ENCODE results near the gene PON2.
A peak's percentile ranks its signal among the peaks of the same experiment; 100 is the strongest.
"Not testable (repeated sequence)": the region's sequence is repeated elsewhere in the genome, so short reads cannot be mapped to it uniquely, and the experiment has no call there.

PON2 gene

GRCh38 chr7:95397381-95397780 is 37.4 kb downstream of the PON2 start:
- H3K27me3 ChIP-seq (replicated peaks; ENCODE audit: control insufficient read depth, insufficient read depth, low read length): peaks cover 7% of the 10 kb centered on the region
- no peak for DNase-seq (ENCODE audit: low read depth)
- no peaks in the 10 kb centered on the region for H3K4me1 ChIP-seq (ENCODE audit: control insufficient read depth, insufficient read depth, low read length)

DNA sequence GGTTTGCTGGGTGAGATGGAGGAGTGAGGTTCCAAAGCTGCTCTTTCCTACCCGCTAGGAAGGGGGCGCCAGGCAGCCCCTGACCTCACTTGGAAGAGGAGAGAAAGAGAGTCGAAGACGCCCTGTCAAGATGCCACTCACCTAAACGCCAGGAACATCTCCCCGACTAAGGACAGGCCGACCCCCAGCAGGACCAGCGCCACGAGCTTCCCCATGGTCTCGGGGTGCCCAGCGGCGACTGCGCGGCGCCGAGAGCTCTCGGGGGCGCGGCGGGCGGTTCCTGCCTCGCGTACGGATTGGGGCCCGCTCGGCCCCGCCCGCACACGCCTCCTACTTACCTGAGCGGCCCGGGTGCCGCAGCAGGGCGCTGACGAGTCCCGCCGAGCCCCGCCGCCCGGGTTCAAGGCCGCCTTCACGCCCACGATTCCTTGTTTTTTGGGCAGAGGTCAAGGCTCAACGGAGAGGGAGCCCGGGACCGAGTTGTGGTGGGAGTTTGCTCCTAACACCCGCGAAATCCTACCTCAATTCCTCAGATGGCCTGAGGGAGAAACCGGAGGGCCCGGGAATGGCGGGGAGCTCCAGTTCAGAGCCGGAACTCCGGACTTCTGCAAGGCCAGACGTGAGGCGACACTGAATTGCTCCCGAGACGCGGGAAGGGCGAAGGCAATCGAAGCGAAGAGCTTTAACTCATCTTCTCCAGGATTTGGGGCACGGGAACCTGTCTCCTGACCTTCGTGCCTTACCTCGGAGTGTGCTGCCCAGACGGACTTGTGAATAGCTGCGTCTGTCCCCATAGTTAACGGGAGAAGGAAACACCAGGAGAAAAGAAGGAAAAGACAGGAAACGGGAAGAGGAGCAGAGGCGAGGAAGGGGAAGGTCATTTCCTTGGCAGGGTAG is 38.4 kb downstream of the PON2 start, which contains the start of gene PON3:
PON3 (minus strand) TSS at position 240 of the 897 bp plus-strand sequence; CDS start at position 215, 25 bp downstream.
- H3K27me3 ChIP-seq (replicated peaks; ENCODE audit: control insufficient read depth, insufficient read depth, low read length): peaks cover 7% of the 10 kb centered on the region
- H3K4me3 ChIP-seq (ENCODE audit: low read length): peak within 1 kb of the TSS; percentile 76
- H3K36me3 ChIP-seq (ENCODE audit: control insufficient read depth, insufficient read depth, low read length, severe bottlenecking): no peaks in the 10 kb centered on the region
- no peak for DNase-seq (ENCODE audit: low read depth)
- H3K9ac ChIP-seq (ENCODE audit: low read length): peak within 1 kb of the TSS; percentile 59
- H3K4me1 ChIP-seq (ENCODE audit: control insufficient read depth, insufficient read depth, low read length): peaks cover 5% of the 10 kb centered on the region
- H3K9me3 ChIP-seq (ENCODE audit: control insufficient read depth, low read length): no peaks in the 10 kb centered on the region

More at GRCh38 chr7:95397381-95397780, 37.4 kb downstream of the PON2 start:
- no peaks in the 10 kb centered on the region for H3K36me3 ChIP-seq (ENCODE audit: control insufficient read depth, insufficient read depth, low read length, severe bottlenecking)
- H3K9me3 ChIP-seq (ENCODE audit: control insufficient read depth, low read length): no peaks in the 10 kb centered on the region
- no peak overlapping the region for H3K4me3 ChIP-seq (ENCODE audit: low read length)
- no peak overlapping the region for H3K9ac ChIP-seq (ENCODE audit: low read length)

DNA sequence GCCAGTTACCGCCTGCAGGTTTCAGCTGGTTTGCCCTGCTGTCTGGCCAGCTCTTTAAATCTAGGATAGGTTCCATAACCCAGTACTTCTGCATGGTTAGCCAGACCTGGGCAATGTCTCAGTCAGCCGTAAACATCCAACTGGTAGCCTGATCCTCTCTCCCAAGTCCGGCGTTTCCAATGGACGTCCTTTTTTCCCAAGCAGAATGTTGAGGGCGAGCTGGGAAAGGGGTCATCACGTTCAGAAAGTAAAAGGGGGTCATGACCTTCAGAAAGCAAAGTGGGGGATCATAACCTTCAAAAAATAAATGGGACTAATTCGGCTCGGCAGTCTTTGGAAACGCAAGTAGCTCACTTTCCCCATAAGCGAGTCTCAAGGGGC is 39.1 kb downstream of the PON2 start:
- peaks cover 7% of the 10 kb centered on the region for H3K27me3 ChIP-seq (replicated peaks; ENCODE audit: control insufficient read depth, insufficient read depth, low read length)
- no peak overlapping the region for H3K4me3 ChIP-seq (ENCODE audit: low read length)
- peaks cover 5% of the 10 kb centered on the region for H3K4me1 ChIP-seq (ENCODE audit: control insufficient read depth, insufficient read depth, low read length)
- no peaks in the 10 kb centered on the region for H3K9me3 ChIP-seq (ENCODE audit: control insufficient read depth, low read length)
- H3K36me3 ChIP-seq (ENCODE audit: control insufficient read depth, insufficient read depth, low read length, severe bottlenecking): no peaks in the 10 kb centered on the region
- DNase-seq (ENCODE audit: low read depth): no peak
- no peak overlapping the region for H3K9ac ChIP-seq (ENCODE audit: low read length)

DNA sequence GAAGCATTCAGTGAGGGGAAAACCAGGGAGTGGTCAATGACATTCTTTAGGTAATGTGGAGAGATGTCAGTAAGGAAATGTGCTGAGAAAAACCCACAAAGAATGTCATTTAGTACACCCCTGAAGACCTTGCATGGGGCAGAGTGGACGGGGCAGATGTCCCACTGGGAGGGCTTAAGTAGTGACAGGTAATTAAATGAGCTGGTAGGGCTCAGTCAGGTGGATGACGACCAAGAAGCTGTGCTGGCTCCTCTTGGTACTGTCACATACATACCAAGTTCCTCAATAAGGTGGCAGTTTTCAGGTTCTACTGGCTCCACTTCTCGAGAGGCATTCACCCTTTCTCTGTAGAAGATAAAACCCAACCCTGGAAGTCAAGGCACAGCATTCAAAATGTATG is 40.5 kb downstream of the PON2 start:
- Histone ChIP-seq H3K9me3 (ENCODE audit: control insufficient read depth, low read length) (no peaks in the 10 kb centered on the region), H3K4me3 (ENCODE audit: low read length) (no peak overlapping the region), H3K36me3 (ENCODE audit: control insufficient read depth, insufficient read depth, low read length, severe bottlenecking) (no peaks in the 10 kb centered on the region), H3K4me1 (ENCODE audit: control insufficient read depth, insufficient read depth, low read length) (peaks cover 5% of the 10 kb centered on the region), H3K9ac (ENCODE audit: low read length) (no peak overlapping the region), H3K27me3 (replicated peaks; ENCODE audit: control insufficient read depth, insufficient read depth, low read length) (peaks cover 7% of the 10 kb centered on the region)
- DNase-seq (ENCODE audit: low read depth): no peak

- H3K9ac ChIP-seq (ENCODE audit: low read length): no peak overlapping the region
- no peak overlapping the region for H3K4me3 ChIP-seq (ENCODE audit: low read length)
- H3K27me3 ChIP-seq (replicated peaks; ENCODE audit: control insufficient read depth, insufficient read depth, low read length): peaks cover 2% of the 10 kb centered on the region
- no peak for DNase-seq (ENCODE audit: low read depth)
- no peaks in the 10 kb centered on the region for H3K9me3 ChIP-seq (ENCODE audit: control insufficient read depth, low read length)
- no peaks in the 10 kb centered on the region for H3K36me3 ChIP-seq (ENCODE audit: control insufficient read depth, insufficient read depth, low read length, severe bottlenecking)
- H3K4me1 ChIP-seq (ENCODE audit: control insufficient read depth, insufficient read depth, low read length): peaks cover 5% of the 10 kb centered on the region
Measured at GRCh38 chr7:95391761-95392160, 43.1 kb downstream of the PON2 start.

GRCh38 chr7:95389516-95389915 is 45.3 kb downstream of the PON2 start:
- Histone ChIP-seq H3K36me3 (ENCODE audit: control insufficient read depth, insufficient read depth, low read length, severe bottlenecking) (no peaks in the 10 kb centered on the region), H3K9ac (ENCODE audit: low read length) (no peak overlapping the region), H3K4me3 (ENCODE audit: low read length) (no peak overlapping the region), H3K4me1 (ENCODE audit: control insufficient read depth, insufficient read depth, low read length) (peaks cover 5% of the 10 kb centered on the region), H3K27me3 (replicated peaks; ENCODE audit: control insufficient read depth, insufficient read depth, low read length) (no peaks in the 10 kb centered on the region), H3K9me3 (ENCODE audit: control insufficient read depth, low read length) (no peaks in the 10 kb centered on the region)
- DNase-seq (ENCODE audit: low read depth): no peak

DNA sequence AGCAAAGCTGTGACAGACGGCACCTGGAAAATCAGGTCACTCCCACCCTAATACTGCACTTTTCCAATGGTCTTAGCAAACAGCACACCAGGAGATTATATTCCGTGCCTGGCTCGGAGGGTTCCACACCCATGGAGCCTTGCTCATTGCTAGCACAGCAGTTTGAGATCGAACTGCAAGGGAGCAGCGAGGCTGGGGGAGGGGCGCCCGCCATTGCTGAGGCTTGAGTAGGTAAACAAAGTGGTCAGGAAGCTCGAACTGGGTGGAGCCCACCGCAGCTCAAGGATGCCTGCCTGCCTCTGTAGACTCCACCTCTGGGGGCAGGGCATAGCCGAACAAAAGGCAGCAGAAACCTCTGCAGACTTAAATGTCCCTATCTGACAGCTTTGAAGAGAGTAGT is 55.4 kb downstream of the PON2 start:
- not testable (repeated sequence) for H3K9me3 ChIP-seq (ENCODE audit: control insufficient read depth, low read length); H3K27me3 ChIP-seq (replicated peaks; ENCODE audit: control insufficient read depth, insufficient read depth, low read length); H3K36me3 ChIP-seq (ENCODE audit: control insufficient read depth, insufficient read depth, low read length, severe bottlenecking); H3K9ac ChIP-seq (ENCODE audit: low read length); H3K4me3 ChIP-seq (ENCODE audit: low read length); H3K4me1 ChIP-seq (ENCODE audit: control insufficient read depth, insufficient read depth, low read length); DNase-seq (ENCODE audit: low read depth)

GRCh38 chr7:95376632-95377400 is 58.0 kb downstream of the PON2 start:
- H3K9ac ChIP-seq (ENCODE audit: low read length): no peak overlapping the region
- H3K4me1 ChIP-seq (ENCODE audit: control insufficient read depth, insufficient read depth, low read length): no peaks in the 10 kb centered on the region
- H3K4me3 ChIP-seq (ENCODE audit: low read length): no peak overlapping the region
- H3K36me3 ChIP-seq (ENCODE audit: control insufficient read depth, insufficient read depth, low read length, severe bottlenecking): no peaks in the 10 kb centered on the region
- H3K9me3 ChIP-seq (ENCODE audit: control insufficient read depth, low read length): peaks cover 6% of the 10 kb centered on the region
- H3K27me3 ChIP-seq (replicated peaks; ENCODE audit: control insufficient read depth, insufficient read depth, low read length): no peaks in the 10 kb centered on the region
- no peak for DNase-seq (ENCODE audit: low read depth)

GRCh38 chr7:95375591-95376257 is 59.1 kb downstream of the PON2 start:
- Histone ChIP-seq H3K27me3 (replicated peaks; ENCODE audit: control insufficient read depth, insufficient read depth, low read length) (no peaks in the 10 kb centered on the region), H3K4me1 (ENCODE audit: control insufficient read depth, insufficient read depth, low read length) (no peaks in the 10 kb centered on the region), H3K9ac (ENCODE audit: low read length) (no peak overlapping the region), H3K36me3 (ENCODE audit: control insufficient read depth, insufficient read depth, low read length, severe bottlenecking) (no peaks in the 10 kb centered on the region), H3K9me3 (ENCODE audit: control insufficient read depth, low read length) (peaks cover 6% of the 10 kb centered on the region), H3K4me3 (ENCODE audit: low read length) (no peak overlapping the region)
- DNase-seq (ENCODE audit: low read depth): no peak

DNA sequence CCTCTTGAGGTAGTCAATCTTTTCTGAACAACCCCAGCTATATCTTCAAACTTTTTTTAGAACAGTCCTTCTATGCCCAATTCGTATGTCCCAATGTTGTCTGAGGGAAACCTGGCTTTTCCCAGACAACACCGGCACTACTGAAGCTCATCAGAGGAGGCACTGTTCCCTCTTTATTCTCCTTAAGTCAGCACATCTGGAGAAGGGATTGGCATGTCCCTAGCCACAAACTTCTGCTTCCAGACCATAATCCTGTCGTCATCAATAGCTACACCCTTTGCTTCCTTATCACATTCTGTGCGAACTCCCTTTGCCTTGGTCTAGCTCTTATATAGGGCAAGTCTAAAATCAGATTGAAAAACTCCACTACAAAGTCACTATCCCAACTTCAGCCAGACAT is 61.5 kb downstream of the PON2 start:
- Histone ChIP-seq H3K4me3 (ENCODE audit: low read length) (no peak overlapping the region), H3K9me3 (ENCODE audit: control insufficient read depth, low read length) (peaks cover 6% of the 10 kb centered on the region), H3K36me3 (ENCODE audit: control insufficient read depth, insufficient read depth, low read length, severe bottlenecking) (no peaks in the 10 kb centered on the region), H3K4me1 (ENCODE audit: control insufficient read depth, insufficient read depth, low read length) (no peaks in the 10 kb centered on the region), H3K9ac (ENCODE audit: low read length) (no peak overlapping the region), H3K27me3 (replicated peaks; ENCODE audit: control insufficient read depth, insufficient read depth, low read length) (no peaks in the 10 kb centered on the region)
- no peak for DNase-seq (ENCODE audit: low read depth)

GRCh38 chr7:95368235-95368634 is 66.6 kb downstream of the PON2 start:
- H3K4me1 ChIP-seq (ENCODE audit: control insufficient read depth, insufficient read depth, low read length): no peaks in the 10 kb centered on the region
- no peak overlapping the region for H3K4me3 ChIP-seq (ENCODE audit: low read length)
- H3K27me3 ChIP-seq (replicated peaks; ENCODE audit: control insufficient read depth, insufficient read depth, low read length): peaks cover 3% of the 10 kb centered on the region
- no peak for DNase-seq (ENCODE audit: low read depth)
- no peaks in the 10 kb centered on the region for H3K9me3 ChIP-seq (ENCODE audit: control insufficient read depth, low read length)
- no peak overlapping the region for H3K9ac ChIP-seq (ENCODE audit: low read length)
- no peaks in the 10 kb centered on the region for H3K36me3 ChIP-seq (ENCODE audit: control insufficient read depth, insufficient read depth, low read length, severe bottlenecking)
